Heart right ventricle (tissue), 16 donors: ENCODE data around the gene MAD2L1. TPM values are rescaled to one million over a fixed set of nuclear protein-coding genes. Genes with fewer than 3 reads are reported as not detected.
"Not testable (repeated sequence)": the region's sequence is repeated elsewhere in the genome, so short reads cannot be mapped to it uniquely, and the experiment has no call there.

Experiments
- ATAC-seq, 8 donors: fragments of 200-7000 bp; cut with Tn5 transposase; one replicate each; pipeline ENCODE4 v1.9.1; 2020; ENCODE audit warnings: mild to moderate bottlenecking in 8 of 8, moderate library complexity in 8 of 8, moderate number of reproducible peaks in 1 of 8
- DNase-seq, 2 donors: peaks; one replicate each; pipeline ENCODE4 v3.0.0-alpha.2; 2020
- H3K27ac ChIP-seq, 10 donors: fragments of 200-600 bp; sonication (generic) in 2 of 10; one replicate each; pipeline versions ENCODE4 v1.5.0 to v1.8.0; 2020 to 2022; ENCODE audit warnings: mild to moderate bottlenecking in 3 of 10
- H3K27me3 ChIP-seq, 7 donors: fragments of 200-600 bp; one replicate each; pipeline ENCODE4 v1.8.0; 2021 to 2022; ENCODE audit warnings: mild to moderate bottlenecking in 2 of 7
- H3K36me3 ChIP-seq, 9 donors: fragments of 200-600 bp; sonication (generic) in 1 of 9; one replicate each; pipeline versions ENCODE4 v1.5.0 to v1.8.0; 2020 to 2022; ENCODE audit warnings: mild to moderate bottlenecking in 2 of 9
- H3K4me1 ChIP-seq, 9 donors: fragments of 200-600 bp; sonication (generic) in 1 of 9; one replicate each; pipeline versions ENCODE4 v1.5.0 to v1.8.0; 2020 to 2022; ENCODE audit warnings: mild to moderate bottlenecking in 4 of 9
- H3K4me3 ChIP-seq, 10 donors: fragments of 200-600 bp; sonication (generic) in 2 of 10; one replicate each; pipeline versions ENCODE4 v1.5.0 to v1.8.0; 2020 to 2022; ENCODE audit warnings: mild to moderate bottlenecking in 7 of 10, moderate library complexity in 2 of 10
- H3K9me3 ChIP-seq, 11 donors: fragments of 200-600 bp in 10 of 11; sonication (generic) in 2 of 11; one replicate each; pipeline versions ENCODE4 v1.5.0 to v1.8.0; 2013 to 2022; ENCODE audit warnings: mild to moderate bottlenecking in 2 of 11, control low read depth in 1 of 11, moderate library complexity in 1 of 11
- WGBS, 2 donors: extraction: QIAGEN DNeasy Blood & Tissue Kit; methylation state at CpG; one replicate each; pipeline ENCODE4 v1.1.7; 2013; ENCODE audit warnings: inconsistent platforms in 1 of 2; 5-methylcytosine and 5-hydroxymethylcytosine counted together
- intact Hi-C, 10 donors: fragments of 100-400 bp; cut with DNase I; formaldehyde crosslinking; loops; one replicate each; pipeline versions ENCODE4 v1.11.1 to v1.14.2; 2022
- polyA plus RNA-seq, 2 donors: library from polyadenylated mRNA; stranded (reverse); fragments of 200-250 nt; gene quantifications; one replicate each; pipeline ENCODE4 v1.2.3, GENCODE V29; 2013
- total RNA-seq, 10 donors: library from RNA; stranded (reverse); fragmentation: NEBNext Ultra II Directional in 3 of 10; extraction: Animal tissue kit (Norgen Biotek cat#: 25700) in 3 of 10; gene quantifications; one replicate each; pipeline versions ENCODE4 v1.2.1 to v1.2.4, GENCODE V29; 2021 to 2023
- TF ChIP-seq, protein P1 (sequence below), 9 donors: fragments of 200-600 bp; sonication (generic) in 2 of 9; IDR thresholded peaks; one replicate each; pipeline versions ENCODE4 v1.5.0 to v1.8.0; 2021 to 2022; ENCODE audit warnings: antibody characterized with exemption in 9 of 9, mild to moderate bottlenecking in 5 of 9, moderate library complexity in 1 of 9
- donor health status: Arrhythmogenic right ventricular cardiomyopathy.
- donor health status: ischemic (EF 13 %, LVEDD 7.1; RV severe dilation, severe dysfunction).
- donor health status: healthy with polysubstance abuse.
- donor health status: DM: no; HTN: yes; CAD: no.
- donor health status: DM: no; HTN: no; CAD: no.
- donor health status: ischemic (EF 25% LVEDD 6.9; RV normal size, moderate dysfunction).
- donor health status: ischemic (EF 25% LVEDD 5.7; RV mildly dilated, moderate dysfunction).
- donor health status: healthy.
- donor health status: DM: yes; HTN: yes; CAD: no.
- donor health status: Ischemic cardiomyopathy.
- donor health status: ischemic (EF 35%, LVEDD 5.7; RV mildly dilated, moderate dysfunction).
- donor health status: nonischemic (EF 11% LVEDD 7.7; RV severe dilation, severe dysfunction).
- donor health status: DM: yes; HTN: yes; CAD: no.
- donor health status: PGD.
- donor health status: ischemic (EF 29% LVEDD 5.4; RV normal size, mild dysfunction).
- donor health status: nonischemic (EF 23%, LVEDD 6.1; RV moderate dilation, normal function).

The MAD2L1 gene
- total and polyA plus RNA-seq, 12 donors = 0.59 to 3.3 (median 1.6) TPM

DNA sequence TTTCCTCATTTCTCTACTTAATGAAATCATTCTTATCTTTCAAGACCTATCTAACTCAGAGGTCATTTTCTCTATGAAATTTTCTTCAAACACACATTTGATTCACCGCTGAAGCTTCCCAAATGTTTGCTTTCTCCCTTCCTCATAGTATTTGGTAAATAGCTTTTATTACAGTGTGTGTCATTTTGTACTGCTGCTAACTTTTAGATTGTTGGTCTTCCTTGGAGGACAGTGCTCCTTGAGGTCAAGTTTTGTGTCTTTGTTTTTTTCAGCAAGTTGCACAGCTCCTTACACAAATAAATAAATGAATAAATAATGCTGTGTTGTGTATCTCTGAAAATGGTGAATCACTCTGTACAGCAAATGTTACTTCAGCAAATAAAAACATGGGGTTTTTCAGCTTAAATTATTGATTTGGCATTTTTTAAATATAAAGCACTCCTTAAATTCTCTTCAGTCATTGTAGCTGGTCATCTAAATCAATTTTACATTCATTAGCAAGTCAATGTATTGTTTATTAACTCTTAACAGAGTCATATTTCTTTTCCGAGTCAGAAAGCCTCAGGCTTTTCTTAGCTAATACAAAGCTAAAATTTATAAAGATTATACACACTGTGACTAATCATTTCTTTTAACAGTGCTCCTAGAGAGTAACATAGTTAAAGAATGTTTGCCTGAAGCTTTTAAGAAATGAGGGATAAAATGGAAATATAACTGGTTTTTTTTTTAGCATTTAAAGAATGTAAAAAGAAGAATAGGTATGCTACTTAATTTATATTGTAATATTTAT lies 30.1 kb upstream of the MAD2L1 start:
- no peaks in the 10 kb centered on the region for H3K4me1 ChIP-seq
- 82 to 83% methylated on average over 2 of the region's 2 CpGs for WGBS, 2 donors
- TF ChIP-seq, protein P1, sequence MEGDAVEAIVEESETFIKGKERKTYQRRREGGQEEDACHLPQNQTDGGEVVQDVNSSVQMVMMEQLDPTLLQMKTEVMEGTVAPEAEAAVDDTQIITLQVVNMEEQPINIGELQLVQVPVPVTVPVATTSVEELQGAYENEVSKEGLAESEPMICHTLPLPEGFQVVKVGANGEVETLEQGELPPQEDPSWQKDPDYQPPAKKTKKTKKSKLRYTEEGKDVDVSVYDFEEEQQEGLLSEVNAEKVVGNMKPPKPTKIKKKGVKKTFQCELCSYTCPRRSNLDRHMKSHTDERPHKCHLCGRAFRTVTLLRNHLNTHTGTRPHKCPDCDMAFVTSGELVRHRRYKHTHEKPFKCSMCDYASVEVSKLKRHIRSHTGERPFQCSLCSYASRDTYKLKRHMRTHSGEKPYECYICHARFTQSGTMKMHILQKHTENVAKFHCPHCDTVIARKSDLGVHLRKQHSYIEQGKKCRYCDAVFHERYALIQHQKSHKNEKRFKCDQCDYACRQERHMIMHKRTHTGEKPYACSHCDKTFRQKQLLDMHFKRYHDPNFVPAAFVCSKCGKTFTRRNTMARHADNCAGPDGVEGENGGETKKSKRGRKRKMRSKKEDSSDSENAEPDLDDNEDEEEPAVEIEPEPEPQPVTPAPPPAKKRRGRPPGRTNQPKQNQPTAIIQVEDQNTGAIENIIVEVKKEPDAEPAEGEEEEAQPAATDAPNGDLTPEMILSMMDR (IDR thresholded peaks at IDR 0.05) = no peak
- intact Hi-C loops = no loop called here
- H3K27me3 ChIP-seq = no peaks in the 10 kb centered on the region
- H3K27ac ChIP-seq = no peak overlapping the region
- no peak overlapping the region for H3K4me3 ChIP-seq
- no peak for ATAC-seq
- H3K36me3 ChIP-seq = no peaks in the 10 kb centered on the region
- H3K9me3 ChIP-seq = no peaks in the 10 kb centered on the region
- DNase-seq = no peak

DNA sequence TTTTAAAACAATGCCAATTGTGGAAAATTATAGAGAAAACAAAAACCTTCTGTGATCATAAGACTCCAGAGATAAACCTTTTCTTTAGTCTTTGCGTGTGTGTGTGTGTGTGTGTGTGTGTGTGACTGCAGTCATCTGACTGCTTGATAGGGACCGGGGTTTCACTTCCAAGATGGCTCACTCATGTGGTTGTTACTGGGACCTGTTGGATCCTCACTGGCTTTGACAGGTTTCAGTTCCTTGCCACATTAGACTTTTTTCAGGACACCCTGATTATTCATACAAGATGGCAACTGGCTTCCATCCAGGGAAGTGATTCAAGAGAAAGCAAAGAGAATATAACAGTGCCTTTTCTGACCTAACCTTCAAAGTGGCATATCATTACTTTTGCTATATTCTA lies 21.9 kb upstream of the MAD2L1 start:
- intact Hi-C loops = no loop called here
- Histone ChIP-seq H3K4me1 (no peaks in the 10 kb centered on the region), H3K27ac (no peak overlapping the region), H3K36me3 (no peaks in the 10 kb centered on the region), H3K27me3 (no peaks in the 10 kb centered on the region), H3K4me3 (no peak overlapping the region), H3K9me3 (peaks cover 0 to 9% (median 0%) of the 10 kb centered on the region in 11 donors)
- 73 to 80% methylated on average over 2 of the region's 2 CpGs for WGBS, 2 donors
- TF ChIP-seq, protein P1 (IDR thresholded peaks at IDR 0.05) = no peak
- no peak for DNase-seq
- ATAC-seq = no peak

DNA sequence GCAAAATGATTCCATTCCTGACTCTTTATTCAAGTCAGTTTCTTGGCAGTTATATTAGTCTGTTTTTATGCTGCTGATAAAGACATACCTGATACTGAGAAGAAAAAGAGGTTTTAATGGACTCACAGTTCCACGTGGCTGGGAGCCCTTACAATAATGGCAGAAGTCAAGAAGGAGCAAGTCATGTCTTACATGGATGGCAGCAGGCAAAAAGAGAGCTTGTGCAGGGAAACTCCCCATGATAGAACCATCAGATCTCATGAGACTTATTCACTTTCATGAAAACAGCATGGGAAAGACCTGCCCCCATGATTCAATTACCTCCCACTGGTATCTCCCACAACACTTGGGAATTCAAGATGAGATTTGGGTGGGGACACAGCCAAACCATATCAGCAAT lies 21.4 kb upstream of the MAD2L1 start:
- H3K27ac ChIP-seq, H3K4me1 ChIP-seq, H3K4me3 ChIP-seq, H3K36me3 ChIP-seq, DNase-seq, ATAC-seq, H3K9me3 ChIP-seq, intact Hi-C loops, H3K27me3 ChIP-seq: not testable (repeated sequence)
- WGBS, 2 donors = 56 to 65% methylated on average over 1 of the region's 1 CpG

DNA sequence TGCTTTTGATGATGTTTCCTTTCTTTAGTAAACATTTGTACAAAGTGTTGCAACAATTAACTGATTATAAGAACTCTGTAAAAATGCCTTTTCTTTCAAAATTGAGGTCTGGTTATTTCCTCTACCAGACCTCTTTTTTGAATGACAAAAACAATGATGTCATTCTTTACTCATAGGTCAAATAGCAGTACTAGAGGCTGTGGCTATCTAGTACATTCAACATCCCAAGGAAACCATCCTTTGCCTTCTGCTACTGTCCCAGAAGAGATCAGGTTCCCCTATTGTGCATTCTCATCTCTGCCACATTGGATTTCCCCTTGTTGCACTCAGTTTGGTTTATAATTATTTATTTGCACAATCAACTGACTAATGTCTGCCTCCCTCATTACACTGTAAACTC lies 19.1 kb upstream of the MAD2L1 start:
- TF ChIP-seq, protein P1 (IDR thresholded peaks at IDR 0.05) = no peak
- DNase-seq (no peak), ATAC-seq (no peak)
- Histone ChIP-seq H3K27me3 (no peaks in the 10 kb centered on the region), H3K4me1 (peaks cover 0 to 4% (median 0%) of the 10 kb centered on the region in 9 donors), H3K27ac (no peak overlapping the region), H3K4me3 (no peak overlapping the region), H3K9me3 (peaks cover 0 to 9% (median 0%) of the 10 kb centered on the region in 11 donors), H3K36me3 (no peaks in the 10 kb centered on the region)
- intact Hi-C loops = no loop called here

DNA sequence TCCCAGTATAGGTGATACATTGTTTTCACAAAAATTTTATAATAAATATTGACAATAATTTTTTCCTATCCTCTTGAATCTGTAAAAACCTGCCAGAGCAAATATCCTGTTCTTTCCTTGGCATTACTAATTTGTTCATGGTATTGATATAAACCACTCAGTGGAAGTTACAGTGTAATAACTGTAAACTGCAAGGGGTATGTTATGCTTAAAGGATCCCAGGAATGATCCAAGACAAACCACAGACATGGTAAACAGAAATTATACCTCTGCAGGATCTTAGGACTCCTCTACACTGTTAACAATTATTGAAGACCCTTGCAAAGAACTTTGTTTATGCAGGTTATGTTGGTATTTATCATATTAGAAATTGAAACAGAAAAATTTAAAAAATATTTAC lies 17.7 kb upstream of the MAD2L1 start:
- no peak for DNase-seq
- H3K36me3 ChIP-seq = no peaks in the 10 kb centered on the region
- peaks cover 0 to 9% (median 0%) of the 10 kb centered on the region in 11 donors for H3K9me3 ChIP-seq
- intact Hi-C loops = no loop called here
- TF ChIP-seq, protein P1 (IDR thresholded peaks at IDR 0.05) = no peak
- no peak for ATAC-seq
- no peak overlapping the region for H3K27ac ChIP-seq
- peaks cover 0 to 4% (median 0%) of the 10 kb centered on the region in 9 donors for H3K4me1 ChIP-seq
- H3K27me3 ChIP-seq = no peaks in the 10 kb centered on the region
- no peak overlapping the region for H3K4me3 ChIP-seq
